ENCODE data around the gene TMBIM6.

TMBIM6 gene

DNA sequence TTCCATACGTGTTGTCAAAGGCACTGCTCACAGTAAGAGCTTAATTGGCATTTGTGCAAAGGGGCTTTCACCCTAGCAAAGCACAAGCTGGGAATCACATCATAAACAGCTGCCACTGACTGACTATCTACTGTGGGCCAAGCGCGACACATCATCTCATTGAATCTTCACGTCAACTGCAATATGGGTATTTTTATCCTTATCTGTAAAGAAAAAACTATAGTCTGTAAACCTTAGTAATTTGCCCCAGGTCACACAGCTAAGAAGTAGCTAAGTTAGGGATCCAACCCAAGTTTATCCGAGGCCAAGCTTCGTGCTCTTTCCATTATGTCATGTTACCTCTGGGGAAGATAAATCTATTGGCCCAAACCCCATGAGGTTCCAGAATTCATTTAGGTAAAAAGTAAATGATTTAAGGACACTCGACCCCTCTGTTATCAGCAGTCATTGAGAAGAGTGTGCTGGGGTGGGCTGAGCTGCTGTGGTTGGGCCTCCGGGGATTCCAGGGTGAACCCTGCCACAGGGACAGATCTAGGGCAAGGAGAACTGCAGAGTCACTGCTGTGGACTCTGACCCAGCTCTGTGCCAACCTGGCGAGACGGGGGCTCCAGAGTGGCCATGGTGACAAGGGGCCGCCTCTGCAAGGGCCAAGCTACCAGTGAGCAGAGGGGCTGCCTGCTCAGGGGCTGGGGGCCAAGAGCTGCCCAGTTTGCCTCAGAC is 59.2 kb downstream of the TMBIM6 start:
- DNase-seq = no peak

DNA sequence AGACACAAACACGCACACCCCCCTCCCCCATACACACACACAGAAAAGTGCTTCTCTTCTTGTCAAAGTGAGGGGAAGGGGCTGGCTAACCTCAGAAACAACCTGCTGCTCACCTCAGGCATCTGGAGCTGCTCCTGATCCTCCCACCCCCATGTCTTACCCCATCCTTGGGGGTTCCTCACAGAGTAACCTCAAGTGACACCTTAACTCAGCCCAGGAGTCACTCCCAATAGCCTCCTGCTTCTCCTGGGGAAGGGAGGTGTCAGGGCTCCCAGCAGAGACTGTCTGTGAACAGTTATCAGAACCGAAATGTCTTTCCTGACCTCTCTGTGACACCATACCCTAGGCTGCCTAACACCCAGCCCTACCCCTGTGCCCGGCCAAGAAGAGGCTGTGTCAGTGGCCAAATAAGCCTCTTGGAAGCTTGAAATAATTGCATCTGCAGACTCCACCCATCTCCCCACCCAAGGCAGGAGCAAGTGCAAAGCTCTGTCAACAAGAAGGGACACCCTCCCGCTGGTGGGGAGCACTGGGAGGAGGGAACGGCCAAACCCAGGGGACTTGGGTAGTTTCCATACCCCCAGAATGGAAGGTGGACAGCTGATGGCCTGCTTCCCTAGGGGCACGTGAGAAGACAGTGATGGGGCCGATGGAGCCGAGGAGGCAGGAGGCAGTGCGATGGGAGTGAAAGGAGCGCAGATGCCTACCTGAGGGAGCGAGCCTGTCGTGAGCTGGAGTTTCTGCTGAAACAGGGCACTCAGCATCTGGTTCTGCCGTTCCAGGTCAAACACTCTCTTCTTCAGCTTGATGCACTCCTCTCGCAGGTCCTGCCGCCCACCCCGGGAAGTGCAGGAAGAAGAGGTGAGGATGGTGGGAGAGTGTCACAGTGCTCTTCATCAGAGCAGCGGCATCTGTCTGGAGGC is 60.0 kb downstream of the TMBIM6 start:
- no peak for DNase-seq

DNA sequence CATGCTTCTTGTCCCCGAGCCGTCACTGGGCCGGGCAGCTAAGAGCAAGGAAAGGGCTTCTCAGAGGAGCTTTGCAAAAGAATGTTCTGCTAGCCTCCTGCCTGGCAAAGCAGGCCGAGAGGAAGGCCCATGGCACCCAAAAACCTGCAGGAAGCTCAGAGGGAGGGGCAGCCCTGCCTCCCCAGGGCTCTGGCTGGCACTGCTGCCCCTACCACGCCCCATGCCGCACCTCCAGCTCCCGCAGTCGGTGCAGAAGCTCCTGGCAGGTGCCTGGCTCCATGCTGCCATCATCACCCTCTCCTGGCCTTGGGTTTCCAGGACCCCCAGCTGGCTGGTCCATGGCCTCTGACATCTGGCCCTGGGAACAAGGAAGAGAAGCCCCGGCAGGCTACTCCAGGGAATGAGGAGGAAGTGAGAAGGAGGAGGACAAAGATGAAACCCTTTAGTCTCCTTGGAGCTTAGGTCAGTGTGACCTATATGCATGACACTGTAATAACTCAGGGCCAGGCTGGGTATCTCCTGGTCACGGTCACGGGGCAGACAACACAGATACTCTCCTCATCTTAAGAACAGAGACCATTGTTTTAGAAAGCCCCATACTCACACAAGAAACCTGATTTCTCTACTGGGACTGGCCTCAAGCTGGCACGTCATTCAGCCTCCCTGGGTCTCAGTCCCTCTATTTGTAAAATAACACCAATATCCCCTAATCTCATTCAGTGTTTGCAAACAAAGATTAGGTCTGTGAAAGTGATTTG is 62.5 kb downstream of the TMBIM6 start:
- no peak for DNase-seq

DNA sequence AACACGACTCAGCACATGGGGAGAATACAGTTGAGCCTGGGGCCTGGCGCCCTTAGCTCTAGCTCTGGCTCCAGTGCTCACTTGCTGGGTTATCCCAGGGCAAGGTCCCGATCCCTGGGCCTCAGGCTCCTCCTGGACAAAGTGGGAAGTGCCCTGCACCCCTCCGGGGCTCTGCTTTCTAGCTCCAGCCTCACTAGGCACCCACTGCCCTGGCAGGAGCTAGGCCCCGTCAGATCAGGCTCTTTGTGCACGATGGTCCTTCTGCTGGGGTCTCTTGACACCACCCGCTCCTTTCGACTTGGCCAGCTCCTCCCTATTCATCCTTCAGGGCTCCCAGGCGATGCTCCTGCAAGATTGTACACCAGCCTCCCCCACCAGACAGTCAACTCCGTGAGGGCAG is 63.5 kb downstream of the TMBIM6 start:
- DNase-seq = no peak

DNA sequence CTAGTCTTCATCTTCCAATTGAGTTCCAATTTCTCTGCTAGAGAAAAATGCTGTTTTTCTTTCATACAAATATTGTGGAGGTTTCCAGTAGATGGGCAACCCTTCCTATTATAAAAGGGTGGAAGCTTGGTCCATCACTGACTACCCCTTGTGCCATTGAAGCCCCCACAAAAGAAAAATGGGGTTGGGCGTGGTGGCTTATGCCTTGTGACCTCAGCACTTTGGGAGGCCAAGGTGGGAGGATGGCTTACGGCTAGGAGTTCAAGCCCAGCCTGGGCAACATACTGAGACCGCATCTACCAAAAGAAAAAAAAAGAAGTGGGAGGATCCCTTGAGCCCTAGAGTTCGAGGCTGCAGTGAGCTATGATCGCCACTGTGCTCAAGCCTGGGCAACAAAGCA is 64.1 kb downstream of the TMBIM6 start:
- DNase-seq = no peak

DNA sequence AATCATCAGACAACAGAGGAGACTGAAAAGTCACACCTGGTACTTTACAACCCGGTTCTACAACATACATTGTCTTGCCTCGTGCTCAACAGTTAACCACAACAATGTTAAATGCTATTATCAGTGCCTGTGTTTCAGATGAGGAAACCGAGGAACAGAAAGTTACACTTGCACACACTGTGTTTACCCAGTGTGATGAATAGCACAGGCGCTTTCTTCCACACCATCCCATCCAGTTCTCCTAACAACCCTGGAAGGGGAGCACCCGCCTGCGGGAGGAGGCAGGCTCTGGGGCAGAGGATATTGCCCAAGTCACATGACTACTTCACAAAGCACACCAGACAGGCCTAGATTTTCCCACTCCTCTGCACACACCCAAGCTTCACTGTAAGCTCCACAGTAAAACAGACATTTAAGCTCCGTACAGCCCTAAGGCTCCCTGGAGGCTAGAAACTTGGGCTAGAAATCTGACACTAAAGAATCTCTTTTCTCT is 65.0 kb downstream of the TMBIM6 start:
- no peak for DNase-seq

DNA sequence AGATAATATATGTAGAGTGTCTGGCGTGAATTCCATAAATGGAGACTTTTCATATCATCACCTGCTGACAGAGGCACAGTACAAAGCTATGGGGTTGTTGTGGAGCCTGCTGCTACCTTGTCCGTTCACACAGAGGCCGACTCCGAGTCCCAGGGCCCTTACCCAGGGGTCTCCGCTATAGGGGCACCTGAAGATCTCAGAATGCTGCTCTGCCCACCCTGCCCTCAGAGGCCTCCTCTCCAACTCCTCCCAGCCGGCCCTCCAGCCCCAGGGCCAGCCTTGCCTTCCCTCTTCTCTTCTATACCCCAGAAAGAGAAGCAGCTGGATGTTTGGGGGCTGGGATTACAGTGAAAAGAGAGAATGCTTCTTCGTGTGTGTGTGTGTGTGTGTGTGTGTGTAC is 65.5 kb downstream of the TMBIM6 start:
- no peak for DNase-seq

DNA sequence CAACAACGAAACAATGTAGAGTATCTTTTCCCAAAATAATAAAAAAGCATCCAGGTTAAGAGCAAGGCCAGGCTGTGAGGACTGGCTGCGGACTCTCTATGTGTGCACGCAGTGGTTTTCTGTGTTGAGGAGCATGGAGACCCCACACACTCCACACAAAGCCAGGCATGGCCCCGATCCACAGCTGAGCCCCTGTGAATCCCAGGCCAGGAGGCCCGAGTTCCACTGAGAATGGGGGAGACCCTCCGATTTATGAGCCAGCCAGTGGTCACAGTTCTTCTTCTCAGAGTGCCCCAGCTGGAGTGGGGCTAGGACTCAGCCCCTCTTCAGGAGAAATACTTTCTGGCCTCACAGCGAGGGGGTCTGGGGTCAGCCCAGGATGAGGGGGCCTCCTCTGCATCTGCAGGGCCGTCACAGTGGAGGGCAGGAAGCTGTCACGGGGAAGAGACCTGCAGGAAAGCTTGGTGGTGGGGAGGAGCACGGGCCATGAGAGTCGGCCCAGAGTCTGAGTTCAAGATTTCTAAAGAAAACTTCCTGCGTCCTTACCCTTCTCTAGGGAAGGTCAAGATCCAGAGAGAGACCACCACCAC is 66.7 kb downstream of the TMBIM6 start:
- no peak for DNase-seq

DNA sequence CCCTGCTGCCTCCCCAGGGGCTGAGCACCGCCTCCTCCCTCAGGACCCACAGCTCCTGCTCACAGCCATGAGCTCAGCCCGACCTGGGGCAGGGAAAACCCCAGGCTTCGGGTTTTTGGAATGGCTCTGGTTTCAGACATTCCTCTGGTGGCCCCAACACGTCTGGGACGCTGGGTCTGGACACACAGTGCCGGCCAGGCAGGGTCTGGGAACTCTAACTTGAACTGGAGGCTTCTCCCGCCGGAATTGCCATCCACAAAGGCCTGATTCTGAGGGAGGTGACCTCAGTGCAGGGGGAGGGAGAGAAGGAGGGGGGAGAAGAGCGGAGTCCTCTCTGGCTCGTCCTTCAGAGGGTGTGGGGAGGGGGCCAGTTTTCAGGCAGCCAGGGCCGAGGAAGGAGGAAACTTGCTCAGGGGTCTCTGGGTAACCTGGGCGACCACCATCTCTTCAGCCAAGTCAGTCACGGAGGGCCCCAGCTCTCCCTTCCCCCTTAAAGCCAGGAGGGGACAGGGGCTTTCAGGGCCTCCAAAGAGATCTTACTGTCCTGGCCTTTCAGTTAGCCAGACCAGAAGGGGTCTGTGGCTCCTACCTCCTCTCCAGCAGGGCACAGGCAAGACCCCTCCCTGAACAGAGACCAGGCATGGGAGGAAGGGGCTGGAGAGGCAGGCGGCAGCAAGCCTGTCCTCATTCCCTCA is 67.5 kb downstream of the TMBIM6 start:
- no peak for DNase-seq

DNA sequence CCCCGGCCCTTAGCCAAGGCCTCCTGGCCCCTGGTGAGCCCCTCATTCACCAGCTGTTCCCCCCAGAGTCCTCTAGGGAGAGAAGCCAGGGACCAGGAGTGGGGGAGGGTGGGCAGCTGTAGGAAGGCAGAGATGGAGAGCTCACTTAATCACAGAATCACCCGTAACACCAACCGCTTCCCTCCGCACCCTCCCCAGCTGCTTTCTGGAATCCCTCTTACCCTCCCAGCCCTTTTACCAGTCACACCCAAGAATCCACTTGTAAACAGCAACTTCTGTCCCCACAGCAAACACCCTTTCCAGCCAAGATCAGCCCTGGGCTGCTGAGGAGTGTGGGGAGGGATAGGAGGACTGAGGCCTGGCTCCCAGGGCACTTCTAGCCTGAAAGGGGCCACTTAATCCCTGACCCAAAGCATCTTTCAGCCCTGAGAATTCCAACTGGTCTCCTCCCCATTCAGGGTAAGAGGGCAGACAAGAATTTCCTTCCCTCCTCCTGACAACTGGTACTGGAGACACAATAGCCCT is 68.1 kb downstream of the TMBIM6 start:
- DNase-seq = no peak

DNA sequence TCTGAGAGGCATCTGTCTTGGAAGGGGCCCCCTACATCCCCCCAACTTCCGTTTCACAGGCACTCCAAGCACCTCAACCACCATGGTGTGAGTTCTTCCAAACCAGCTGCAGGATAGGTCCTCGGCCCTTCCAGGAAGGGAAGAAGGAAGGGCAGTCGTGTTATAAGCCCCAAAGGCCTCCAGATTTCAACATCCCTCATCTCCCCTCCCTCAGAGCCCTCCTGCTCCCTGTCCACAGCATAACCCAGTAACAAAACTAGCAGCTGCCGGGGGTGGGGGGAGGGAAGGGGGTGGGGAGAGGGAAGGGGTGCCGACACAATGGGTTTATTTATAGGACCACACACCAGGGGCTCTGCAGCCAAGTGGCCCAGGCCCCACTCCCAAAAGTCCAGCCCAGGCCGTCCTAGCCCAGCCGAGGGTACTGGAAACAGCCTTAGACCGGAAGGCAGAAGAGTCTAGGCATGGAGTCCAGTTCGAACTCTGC is 68.6 kb downstream of the TMBIM6 start:
- no peak for DNase-seq

DNA sequence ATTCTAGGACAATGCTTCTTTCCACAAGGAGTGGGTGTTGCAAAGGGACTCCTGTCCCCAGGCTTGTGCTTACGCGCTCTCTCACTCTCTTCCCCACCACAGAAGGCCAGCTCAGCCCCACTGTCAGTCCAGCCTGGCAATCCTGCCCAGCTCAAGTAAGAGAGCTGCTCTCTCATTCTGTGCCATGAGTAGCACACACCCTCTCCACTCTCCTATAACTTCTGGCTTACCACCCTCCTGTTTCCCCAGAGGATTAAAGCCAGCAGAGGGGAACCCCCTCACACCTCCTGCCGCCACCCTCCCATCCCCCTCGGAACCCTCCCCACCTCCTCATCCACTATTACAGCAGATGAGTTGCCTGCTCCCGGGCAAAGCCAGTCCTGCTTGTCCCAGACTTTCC is 69.8 kb downstream of the TMBIM6 start:
- no peak for DNase-seq

DNA sequence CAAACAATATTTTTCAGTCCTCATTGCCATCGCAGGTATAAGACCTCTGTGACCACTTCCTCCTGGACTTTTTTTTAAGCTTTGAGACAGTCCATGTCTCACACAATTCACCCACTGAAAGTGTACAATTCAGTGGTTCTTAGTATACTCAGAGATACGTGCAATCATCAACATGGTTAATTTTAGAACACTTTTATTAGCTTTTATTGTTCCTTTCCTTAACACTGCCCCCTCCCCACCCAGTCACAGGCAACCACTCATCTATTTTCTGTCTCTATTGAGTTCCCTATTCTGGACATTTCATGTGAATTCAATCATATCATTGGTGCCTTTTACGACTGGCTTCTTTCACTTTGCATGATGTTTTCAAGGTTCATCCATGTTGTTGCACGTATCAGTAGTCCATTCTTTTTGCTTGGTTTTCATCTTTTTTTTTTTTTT is 70.6 kb downstream of the TMBIM6 start:
- DNase-seq = no peak

DNA sequence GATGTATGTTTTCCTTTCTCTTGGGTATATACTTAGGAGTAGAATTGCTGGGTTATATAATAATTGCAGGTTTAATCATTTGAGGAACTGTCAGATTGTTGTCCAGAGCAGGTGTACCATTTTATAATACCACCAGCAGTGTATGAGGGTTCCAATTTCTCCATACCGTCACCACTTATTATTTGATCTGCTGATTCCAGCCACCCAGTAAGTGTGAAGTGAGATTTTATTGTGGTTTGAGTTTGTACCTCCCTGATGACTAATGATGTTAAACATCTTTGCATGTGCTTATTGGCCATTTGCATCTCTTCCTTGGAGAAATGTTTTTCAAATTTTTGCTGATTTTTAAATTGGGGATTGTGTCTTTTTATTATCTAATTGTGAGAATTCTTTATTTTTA is 71.8 kb downstream of the TMBIM6 start:
- DNase-seq = no peak

Data from NCI-H774 (cell line).